Esophagus squamous epithelium (tissue), 4 donors: Measurements from ENCODE around the gene PLEKHA7.

ENCODE experiments used
- CTCF ChIP-seq, 6 experiments: fragments of 450-650 bp in 4 of 6; fragments of 200-600 bp in 2 of 6; sonication (generic) in 2 of 6; IDR thresholded peaks; one replicate each; pipeline ENCODE4 v1.5.1; 2016 to 2019; ENCODE audit warnings: antibody characterized with exemption in 6 of 6, mild to moderate bottlenecking in 4 of 6, moderate library complexity in 4 of 6
- POLR2A ChIP-seq, 4 donors: fragments of 450-650 bp; IDR thresholded peaks; one replicate each; pipeline ENCODE4 v1.6.1; 2017; ENCODE audit warnings: antibody characterized with exemption in 4 of 4, mild to moderate bottlenecking in 4 of 4, moderate library complexity in 3 of 4

- no peak for TF ChIP-seq CTCF (IDR thresholded peaks at IDR 0.05)
- no peak for TF ChIP-seq POLR2A (IDR thresholded peaks at IDR 0.05)
Observed at GRCh38 chr11:17014321-17014832, at the start of gene PLEKHA7.
